IMR-90 (cell line): ENCODE data around the gene FCN1. TPM values are rescaled to one million over a fixed set of nuclear protein-coding genes. Genes with fewer than 3 reads are reported as not detected.

Experiments used
- ATAC-seq: fragments of 200-7000 bp; cut with Tn5 transposase; 2 replicates; pipeline ENCODE4 v1.9.1; 2020; ENCODE audit warnings: low read depth, mild to moderate bottlenecking, moderate library complexity
- BruUV-seq: library from RNA; stranded (reverse); fragments of 400-500 nt; replicated peaks from 2 replicates; lab custom pipeline; 2021; lab: Mats Ljungman, UMichigan
- CTCF ChIA-PET: fragments of 300-600 bp; formaldehyde crosslinking; extraction: SDS; loops from one replicate; lab custom pipeline; 2021; ENCODE audit warnings: antibody characterized with exemption; lab: Yijun Ruan, JAX
- POLR2A ChIA-PET: fragments of 300-600 bp; sonication (Branson Sonifier 250); formaldehyde crosslinking; loops from one replicate; lab custom pipeline; 2022; ENCODE audit warnings: antibody characterized with exemption; ENCODE audit not compliant: unreplicated experiment; lab: Charles Lee
- DNase-seq: peaks from one replicate; pipeline ENCODE4 v3.0.0; 2013
- H2AFZ ChIP-seq: replicated peaks from 2 replicates; pipeline ENCODE3; 2013; ENCODE audit warnings: low read length, mild to moderate bottlenecking; ENCODE audit not compliant: poor library complexity
- H2AK5ac ChIP-seq: 2 replicates; pipeline ENCODE4 v1.6.1; 2013; ENCODE audit warnings: low read depth, low read length, inconsistent platforms
- H2AK9ac ChIP-seq: replicated peaks from 2 replicates; pipeline ENCODE3; 2013; ENCODE audit warnings: mild to moderate bottlenecking, low read depth, low read length, moderate library complexity; ENCODE audit not compliant: poor library complexity
- H2BK120ac ChIP-seq: 2 replicates; pipeline ENCODE4 v1.6.1; 2013; ENCODE audit warnings: low read depth, low read length, inconsistent platforms
- H2BK15ac ChIP-seq: 3 replicates; pipeline ENCODE4 v1.6.1; 2013; ENCODE audit warnings: low read depth, low read length, inconsistent platforms
- H2BK20ac ChIP-seq: 2 replicates; pipeline ENCODE4 v1.6.1; 2013; ENCODE audit warnings: low read depth, mild to moderate bottlenecking, inconsistent platforms, low read length, moderate library complexity
- H2BK5ac ChIP-seq: 2 replicates; pipeline ENCODE4 v1.6.1; 2013; ENCODE audit warnings: mild to moderate bottlenecking, low read depth, low read length, inconsistent platforms; ENCODE audit not compliant: poor library complexity, severe bottlenecking
- H3K14ac ChIP-seq: replicated peaks from 2 replicates; pipeline ENCODE4 v1.6.1; 2013; ENCODE audit warnings: low read depth, low read length, inconsistent platforms
- H3K18ac ChIP-seq: 2 replicates; pipeline ENCODE4 v1.6.1; 2013; ENCODE audit warnings: low read depth, low read length, control low read depth
- H3K23ac ChIP-seq: 2 replicates; pipeline ENCODE4 v1.6.1; 2013; ENCODE audit warnings: low read depth, low read length, inconsistent platforms
- H3K27ac ChIP-seq: 2 replicates; pipeline ENCODE4 v1.5.1; 2013; ENCODE audit warnings: mild to moderate bottlenecking, control low read depth, low read length; ENCODE audit not compliant: insufficient read depth
- H3K27me3 ChIP-seq: 2 replicates; pipeline ENCODE4 v1.6.1; 2013; ENCODE audit warnings: low read length; ENCODE audit not compliant: control insufficient read depth, insufficient read depth
- H3K36me3 ChIP-seq: 2 replicates; pipeline ENCODE4 v1.6.1; 2013; ENCODE audit warnings: low read length, mixed read lengths; ENCODE audit not compliant: control insufficient read depth, insufficient read depth
- H3K4ac ChIP-seq: 2 replicates; pipeline ENCODE4 v1.6.1; 2013; ENCODE audit warnings: low read depth, low read length, inconsistent platforms
- H3K4me1 ChIP-seq: 2 replicates; pipeline ENCODE4 v1.6.1; 2013; ENCODE audit warnings: low read length, mixed read lengths; ENCODE audit not compliant: control insufficient read depth, insufficient read depth
- H3K4me2 ChIP-seq: 2 replicates; pipeline ENCODE4 v1.6.1; 2013; ENCODE audit warnings: low read depth, mild to moderate bottlenecking, control low read depth, low read length, moderate library complexity
- H3K4me3 ChIP-seq: 2 replicates; pipeline ENCODE4 v1.5.1; 2013; ENCODE audit warnings: low read depth, mild to moderate bottlenecking, control low read depth, low read length, moderate library complexity; ENCODE audit not compliant: insufficient read depth
- H3K56ac ChIP-seq: 2 replicates; pipeline ENCODE4 v1.6.1; 2013; ENCODE audit warnings: low read length, inconsistent platforms; ENCODE audit not compliant: insufficient read depth; ENCODE audit errors: extremely low read depth
- H3K79me1 ChIP-seq, 2 experiments: 2 replicates each; pipeline ENCODE4 v1.6.1; 2013; ENCODE audit warnings: low read length in 2 of 2, inconsistent platforms in 1 of 2, low read depth in 1 of 2
- H3K9ac ChIP-seq: 2 replicates; pipeline ENCODE4 v1.6.1; 2013; ENCODE audit warnings: low read depth, low read length, control low read depth
- H3K9me1 ChIP-seq: 2 replicates; pipeline ENCODE4 v1.6.1; 2013; ENCODE audit warnings: low read length, inconsistent platforms; ENCODE audit not compliant: insufficient read depth
- H3K9me3 ChIP-seq: 2 replicates; pipeline ENCODE4 v1.6.1; 2013; ENCODE audit warnings: low read length; ENCODE audit not compliant: control insufficient read depth, insufficient read depth
- H4K20me1 ChIP-seq: 2 replicates; pipeline ENCODE4 v1.6.1; 2013; ENCODE audit warnings: low read length, inconsistent platforms; ENCODE audit not compliant: insufficient read depth
- H4K5ac ChIP-seq: 2 replicates; pipeline ENCODE4 v1.6.1; 2013; ENCODE audit warnings: mild to moderate bottlenecking, low read depth, low read length, control low read depth
- H4K8ac ChIP-seq, 2 experiments: 2 replicates each; pipeline ENCODE4 v1.6.1; 2013; ENCODE audit warnings: low read depth in 2 of 2, low read length in 2 of 2, control low read depth in 1 of 2, inconsistent platforms in 1 of 2
- H4K91ac ChIP-seq: 2 replicates; pipeline ENCODE4 v1.6.1; 2013; ENCODE audit warnings: low read depth, low read length, inconsistent platforms; ENCODE audit not compliant: insufficient read depth
- BHLHE40 ChIP-seq: fragments of 150-350 bp; IDR thresholded peaks from 2 replicates; pipeline ENCODE4 v1.6.1; 2016; ENCODE audit warnings: mild to moderate bottlenecking, low read depth, low read length
- CEBPB ChIP-seq: IDR thresholded peaks from 2 replicates; pipeline ENCODE4 v1.6.1; 2012; ENCODE audit warnings: low read depth, low read length, improper control_type of control experiment
- CHD1 ChIP-seq: IDR thresholded peaks from 2 replicates; pipeline ENCODE4 v1.6.1; 2012; ENCODE audit warnings: low read depth, low read length, improper control_type of control experiment
- CTCF ChIP-seq: conservative IDR thresholded peaks from 2 replicates; pipeline ENCODE4 v1.5.1; 2012; ENCODE audit warnings: mild to moderate bottlenecking, low read depth, low read length, improper control_type of control experiment
- ELK1 ChIP-seq: fragments of 150-350 bp; IDR thresholded peaks from 2 replicates; pipeline ENCODE4 v1.6.1; 2016; ENCODE audit warnings: low read depth, mild to moderate bottlenecking, low read length, moderate library complexity, borderline replicate concordance
- FOS ChIP-seq: fragments of 150-350 bp; IDR thresholded peaks from 2 replicates; pipeline ENCODE4 v1.6.1; 2016; ENCODE audit warnings: low read depth, low read length
- MAFK ChIP-seq: IDR thresholded peaks from 2 replicates; pipeline ENCODE4 v1.6.1; 2012; ENCODE audit warnings: low read depth, low read length, improper control_type of control experiment
- MAZ ChIP-seq: IDR thresholded peaks from 2 replicates; pipeline ENCODE4 v1.6.1; 2012; ENCODE audit warnings: low read depth, mild to moderate bottlenecking, low read length, improper control_type of control experiment, moderate library complexity, borderline replicate concordance
- MXI1 ChIP-seq: IDR thresholded peaks from 2 replicates; pipeline ENCODE4 v1.6.1; 2012; ENCODE audit warnings: low read depth, mild to moderate bottlenecking, low read length, moderate library complexity, borderline replicate concordance
- NFE2L2 ChIP-seq: fragments of 150-350 bp; IDR thresholded peaks from 2 replicates; pipeline ENCODE4 v1.6.1; 2016; ENCODE audit warnings: low read depth, mild to moderate bottlenecking, low read length
- POLR2A ChIP-seq: IDR thresholded peaks from 2 replicates; pipeline ENCODE4 v1.6.1; 2012; ENCODE audit warnings: mild to moderate bottlenecking, low read depth, low read length
- RAD21 ChIP-seq: IDR thresholded peaks from 2 replicates; pipeline ENCODE4 v1.6.1; 2012; ENCODE audit warnings: low read length, improper control_type of control experiment
- RCOR1 ChIP-seq: IDR thresholded peaks from 2 replicates; pipeline ENCODE4 v1.6.1; 2012; ENCODE audit warnings: mild to moderate bottlenecking, low read length, improper control_type of control experiment; ENCODE audit not compliant: insufficient replicate concordance
- RFX5 ChIP-seq: IDR thresholded peaks from 2 replicates; pipeline ENCODE4 v1.8.0; 2012; ENCODE audit warnings: low read depth, mild to moderate bottlenecking, low read length, moderate library complexity
- SMC3 ChIP-seq: fragments of 150-350 bp; IDR thresholded peaks from 2 replicates; pipeline ENCODE4 v1.6.1; 2016; ENCODE audit warnings: low read depth, mild to moderate bottlenecking, antibody characterized with exemption, low read length, moderate library complexity
- USF2 ChIP-seq: fragments of 150-350 bp; IDR thresholded peaks from 2 replicates; pipeline ENCODE4 v1.6.1; 2017; ENCODE audit warnings: mild to moderate bottlenecking, antibody characterized with exemption, low read length, low read depth
- WGBS, 2 experiments: methylation state at CpG; one replicate each; pipeline versions ENCODE4 v1.1.5 to v1.1.7; 2013; ENCODE audit warnings: missing lambda C conversion rate in 2 of 2; ENCODE audit not compliant: insufficient read length in 1 of 2; ENCODE audit errors: extremely low coverage in 2 of 2; 5-methylcytosine and 5-hydroxymethylcytosine counted together
- dilution Hi-C: fragments of 300-500 bp; cut with HindIII; formaldehyde crosslinking; loops from one replicate; pipeline ENCODE4 v1.14.3; 2018; ENCODE audit warnings: low sequenced_read_pairs; ENCODE audit not compliant: unreplicated experiment
- in situ Hi-C: fragments of 300-500 bp; cut with MboI; formaldehyde crosslinking; loops from 3 replicates; pipeline ENCODE4 v1.14.3; 2019; ENCODE audit warnings: low sequenced_read_pairs, inconsistent platforms, mixed read lengths
- intact Hi-C: fragments of 100-400 bp; cut with micrococcal nuclease; formaldehyde crosslinking; loops from 2 replicates; pipeline ENCODE4 v1.10.0; 2022
- polyA plus RNA-seq, 3 experiments: library from polyadenylated mRNA; depleted of rRNA; stranded (reverse); fragments of >200 nt; gene quantifications; 2 replicates each; pipeline ENCODE4 v1.2.3, GENCODE V29; 2012; ENCODE audit warnings: low replicate concordance in 1 of 3
- total RNA-seq: library from RNA; depleted of rRNA; stranded (reverse); fragments of >200 nt; gene quantifications from 2 replicates; pipeline ENCODE4 v1.2.3, GENCODE V29; 2012

Gene FCN1
- total and polyA plus RNA-seq, 2 of the 4 experiments (the other 2 are of a cell fraction) = not detected

GRCh38 chr9:134943411-134943810, 25.7 kb upstream of the FCN1 start:
- Histone ChIP-seq H3K36me3 (no peaks in the 10 kb centered on the region), H3K27me3 (peaks cover 47% of the 10 kb centered on the region), H3K27ac (no peak overlapping the region), H3K79me1 (no peaks in the 10 kb centered on the region), H3K4ac (no peak overlapping the region), H3K9me1 (no peaks in the 10 kb centered on the region; the same call in 1 of the 2 replicates), H4K20me1 (no peaks in the 10 kb centered on the region), H2BK15ac (no peak overlapping the region), H3K9ac (no peak overlapping the region), H2BK120ac (no peak overlapping the region), H3K18ac (no peak overlapping the region), H4K5ac (no peak overlapping the region), H4K8ac (no peak overlapping the region), H3K4me3 (no peak overlapping the region), H3K14ac (no peak overlapping the region), H3K23ac (no peak overlapping the region), H2AFZ (no peak overlapping the region), H2BK5ac (no peak overlapping the region), H2BK20ac (no peak overlapping the region), H3K4me1 (no peaks in the 10 kb centered on the region), H2AK9ac (no peak overlapping the region), H3K56ac (no peak overlapping the region), H4K91ac (no peak overlapping the region), H3K9me3 (no peaks in the 10 kb centered on the region), H2AK5ac (no peak overlapping the region), H3K4me2 (no peak overlapping the region)
- DNase-seq = no peak
- 90% methylated on average over 2 of the region's 13 CpGs; no CpG with 5 or more reads in 1 of the 2 experiments for WGBS, 2 experiments
- ATAC-seq = no peak
- ChIA-PET CTCF (no interaction called here), POLR2A (no interaction called here)
- BruUV-seq = no TSS peak
- in situ Hi-C loops = no loop called here
- dilution Hi-C loops = no loop called here
- TF ChIP-seq MAFK = no peak
- no peak for TF ChIP-seq RFX5
- TF ChIP-seq FOS = no peak
- TF ChIP-seq MAZ = no peak
- no peak for TF ChIP-seq CEBPB
- no peak for TF ChIP-seq ELK1
- TF ChIP-seq NFE2L2 = no peak
- TF ChIP-seq CHD1 = no peak
- TF ChIP-seq MXI1 = no peak
- TF ChIP-seq USF2 = no peak
- no peak for TF ChIP-seq CTCF
- TF ChIP-seq RCOR1 = no peak
- no peak for TF ChIP-seq RAD21
- no peak for TF ChIP-seq POLR2A
- no peak for TF ChIP-seq SMC3
- no peak for TF ChIP-seq BHLHE40
- intact Hi-C loops = no loop called here
